Fibroblast of skin of back (primary cell): ENCODE measurements around the gene FDCSP.
"Not testable (repeated sequence)": the region's sequence is repeated elsewhere in the genome, so short reads cannot be mapped to it uniquely, and the experiment has no call there.

Experiments
- DNase-seq: peaks from one replicate; pipeline ENCODE4 v3.0.0-alpha.2; 2013

Gene FDCSP

DNA sequence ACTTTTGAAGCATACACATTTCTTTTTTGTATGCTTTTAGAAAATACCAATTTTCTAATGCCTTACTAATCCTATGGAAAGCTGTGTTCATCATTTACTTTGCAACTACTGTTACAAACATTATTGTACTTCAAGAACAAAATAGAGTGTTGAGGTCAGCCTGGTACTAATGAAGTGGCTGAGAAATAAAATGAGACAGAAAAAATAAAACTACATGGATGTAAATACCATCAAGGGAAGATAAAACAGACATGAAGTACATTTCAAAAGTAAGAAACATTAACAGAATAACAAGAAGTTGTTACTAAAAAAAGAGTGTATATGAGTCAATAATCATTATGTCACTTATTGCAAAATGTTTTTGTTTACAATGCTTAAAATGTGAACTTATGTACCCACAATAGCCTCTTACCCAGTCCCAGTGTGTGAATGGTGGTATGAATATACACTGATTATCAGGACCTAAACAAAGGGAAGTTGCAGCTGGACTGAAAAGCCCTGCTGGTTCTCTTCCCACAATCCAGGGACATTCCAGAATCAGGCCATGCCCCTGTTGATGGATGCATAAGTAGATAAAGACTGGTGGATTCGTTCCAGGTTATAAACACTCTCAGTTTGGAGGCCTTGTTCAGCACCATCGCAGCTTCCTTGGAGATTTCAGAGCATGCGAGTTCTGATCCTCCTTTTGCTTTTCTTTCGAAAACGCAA, 14.1 kb downstream of the FDCSP start:
- DNase-seq: no peak

DNA sequence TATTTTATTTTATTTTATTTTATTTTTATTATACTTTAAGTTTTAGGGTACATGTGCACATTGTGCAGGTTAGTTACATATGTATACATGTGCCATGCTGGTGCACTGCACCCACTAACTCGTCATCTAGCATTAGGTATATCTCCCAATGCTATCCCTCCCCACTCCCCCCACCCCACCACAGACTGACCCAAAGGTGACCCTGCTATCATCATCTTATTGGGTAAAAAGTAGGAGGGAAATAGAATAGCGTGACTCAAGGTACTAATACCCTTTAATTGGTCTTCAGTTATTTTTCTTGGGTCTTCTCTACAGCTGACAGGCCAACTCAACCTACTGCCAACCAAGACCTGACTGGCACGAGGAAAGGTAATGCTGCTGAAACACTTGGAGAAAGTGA, 16.4 kb downstream of the FDCSP start, which contains the start of gene CSN3:
TSS of gene CSN3 (plus strand) at position 301 of the 400 bp plus-strand sequence. CDS start 2,223 bp downstream, outside the sequence.
- not testable (repeated sequence) for DNase-seq

DNA sequence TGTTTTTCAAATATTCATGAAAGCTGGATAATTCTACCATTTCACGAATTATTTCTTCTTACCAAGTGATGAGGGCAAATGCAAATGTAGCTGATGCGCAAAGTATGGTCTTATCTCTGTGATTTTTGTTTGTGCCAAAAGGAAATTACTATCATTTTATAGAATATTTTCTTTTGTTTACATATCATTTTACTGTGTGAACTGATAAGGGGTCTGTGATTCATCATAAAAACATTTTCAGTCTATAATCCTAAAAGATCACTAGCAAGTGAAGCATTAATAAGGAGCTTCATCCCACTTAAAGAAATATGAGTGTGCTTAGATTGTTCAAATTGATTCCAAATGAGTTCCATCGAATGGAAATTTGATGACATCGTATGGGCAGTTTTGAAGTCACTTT, 17.2 kb downstream of the FDCSP start:
- DNase-seq: no peak

DNA sequence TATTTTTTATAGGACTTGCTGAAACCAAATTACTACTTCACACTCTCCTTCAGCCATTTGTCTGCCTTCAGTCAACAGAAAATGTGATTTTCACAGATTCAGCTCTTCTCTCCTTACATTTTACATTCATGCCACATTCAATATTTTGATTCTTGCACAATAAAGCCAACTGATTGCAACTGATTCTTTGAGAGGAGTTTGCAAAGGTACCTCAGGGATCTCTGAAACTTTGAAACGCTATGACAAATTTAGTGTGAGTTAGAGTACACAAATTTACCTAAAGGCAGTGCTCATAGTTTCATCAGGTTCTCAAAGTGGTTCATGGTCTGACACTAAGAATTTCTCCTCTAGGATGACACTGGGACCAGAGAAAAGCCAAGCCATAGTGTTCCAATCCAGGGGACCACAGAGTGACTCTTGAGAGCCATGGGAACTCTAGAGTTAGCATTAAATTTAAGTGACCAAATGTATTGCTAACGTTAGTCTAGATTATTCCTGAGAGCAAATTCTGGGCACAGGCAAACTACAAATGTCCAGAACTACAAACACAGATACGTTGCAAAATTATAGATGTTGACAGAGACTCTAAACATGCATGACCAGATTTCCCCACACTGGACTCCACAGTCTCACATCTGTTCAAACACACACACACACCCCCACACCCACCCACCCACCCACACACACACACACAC, 25.5 kb downstream of the FDCSP start:
- DNase-seq: no peak

DNA sequence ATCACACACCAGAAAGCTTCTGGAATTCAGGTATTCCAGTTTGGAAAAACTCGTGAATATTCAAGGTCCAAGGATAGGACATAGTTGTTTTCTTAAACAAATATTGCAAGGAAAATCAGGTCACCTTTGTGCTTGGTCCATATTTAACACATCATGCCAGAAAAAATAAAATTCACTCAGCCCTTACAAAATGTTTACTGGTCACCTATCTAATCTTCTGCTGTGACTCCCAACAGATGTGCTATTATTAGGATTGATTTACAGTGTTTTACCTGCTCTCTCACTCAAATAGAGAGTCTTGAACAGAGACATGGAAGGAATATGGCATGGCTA, 26.0 kb downstream of the FDCSP start:
- no peak for DNase-seq

DNA sequence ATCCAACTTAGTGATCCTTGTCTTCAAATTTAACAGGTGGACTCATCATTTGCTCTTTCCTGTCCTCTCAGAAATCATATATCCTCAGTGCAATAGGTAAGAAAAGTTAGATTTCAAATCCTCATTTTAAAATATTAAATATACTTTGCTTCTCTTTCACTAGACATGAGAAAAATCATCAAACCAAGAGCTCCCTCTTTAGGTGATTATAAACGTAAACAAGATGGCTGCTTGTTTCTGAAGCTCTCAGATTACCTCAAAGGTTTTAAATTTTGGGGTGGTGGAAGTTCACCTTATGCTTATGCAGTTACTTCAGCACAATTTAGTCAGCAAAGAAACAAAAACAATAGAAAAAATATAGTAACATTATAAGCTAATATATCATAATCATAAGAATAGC, 43.8 kb downstream of the FDCSP start:
- no peak for DNase-seq

DNA sequence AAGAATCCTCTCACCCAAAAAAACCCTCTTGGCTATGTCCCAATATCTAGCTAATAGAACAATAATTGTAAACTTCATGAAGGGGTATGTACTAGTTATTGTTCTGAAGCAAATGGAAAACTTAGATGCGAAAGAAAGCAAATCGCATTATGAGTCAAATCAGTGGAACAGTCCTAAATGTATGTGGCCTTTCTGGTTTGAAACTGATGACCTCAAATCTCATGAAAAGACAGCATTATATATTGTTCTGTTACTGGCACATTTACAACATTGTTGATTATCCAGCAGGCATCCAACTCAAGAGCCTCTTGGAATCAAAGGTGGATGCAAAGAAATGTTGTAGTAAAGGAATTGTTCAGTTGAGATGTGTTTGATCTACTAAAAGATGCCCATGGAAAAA, 51.2 kb downstream of the FDCSP start:
- DNase-seq: no peak

DNA sequence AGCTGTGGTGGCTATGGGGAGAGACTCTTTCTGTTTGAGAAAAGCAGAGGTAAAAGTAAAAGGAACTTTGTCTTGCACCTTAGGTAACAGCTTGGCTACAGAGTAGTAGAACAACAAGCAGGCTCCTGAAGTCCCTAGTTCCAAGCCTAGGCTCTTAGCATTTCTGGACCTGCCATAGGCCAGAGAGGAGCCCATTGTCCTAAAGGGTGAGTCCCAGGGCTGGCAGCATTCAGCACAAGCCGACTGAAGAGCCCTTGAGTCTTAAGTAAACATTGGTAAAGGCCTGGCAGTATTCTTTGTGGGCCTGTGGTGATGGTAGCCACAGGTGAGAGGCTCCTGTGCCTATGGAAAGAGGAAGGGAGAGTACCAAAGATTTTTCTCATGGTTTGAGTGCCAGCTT, 54.6 kb downstream of the FDCSP start:
- DNase-seq: no peak
